HUES6 (cell line): Measurements from ENCODE around the gene CDH8.

ENCODE experiments used
- H3K27ac ChIP-seq: 2 replicates; pipeline ENCODE4 v1.7.0; 2013; ENCODE audit warnings: low read depth, mild to moderate bottlenecking, low read length, inconsistent platforms
- H3K27me3 ChIP-seq: 2 replicates; pipeline ENCODE4 v1.6.1; 2013; ENCODE audit warnings: low read length; ENCODE audit not compliant: control insufficient read depth, insufficient read depth
- H3K36me3 ChIP-seq: 2 replicates; pipeline ENCODE4 v1.6.1; 2013; ENCODE audit warnings: low read length; ENCODE audit not compliant: control insufficient read depth, insufficient read depth
- H3K4me1 ChIP-seq: 2 replicates; pipeline ENCODE4 v1.6.1; 2013; ENCODE audit warnings: low read length; ENCODE audit not compliant: control insufficient read depth, insufficient read depth
- H3K4me3 ChIP-seq: 2 replicates; pipeline ENCODE4 v1.5.1; 2013; ENCODE audit warnings: low read depth, low read length
- H3K9ac ChIP-seq: one replicate; pipeline ENCODE4 v1.6.1; 2013; ENCODE audit warnings: mild to moderate bottlenecking, low read length
- H3K9me3 ChIP-seq: 2 replicates; pipeline ENCODE4 v1.6.1; 2013; ENCODE audit warnings: low read depth, low read length; ENCODE audit not compliant: control insufficient read depth, insufficient read depth

Gene CDH8

GRCh38 chr16:61969077-61969382, 67.2 kb downstream of the CDH8 start:
- no peak overlapping the region for H3K27ac ChIP-seq
- H3K36me3 ChIP-seq, result no peaks in the 10 kb centered on the region
- peaks cover 3% of the 10 kb centered on the region; the same call in 1 of the 2 replicates for H3K9me3 ChIP-seq

GRCh38 chr16:61968242-61969076, 67.8 kb downstream of the CDH8 start:
- no peak overlapping the region for H3K4me3 ChIP-seq
- peaks cover 3% of the 10 kb centered on the region; the same call in 1 of the 2 replicates for H3K9me3 ChIP-seq
- no peak overlapping the region for H3K27ac ChIP-seq
- peaks cover 23% of the 10 kb centered on the region for H3K4me1 ChIP-seq
- H3K27me3 ChIP-seq, result no peaks in the 10 kb centered on the region
- H3K9ac ChIP-seq, result no peak overlapping the region
- no peaks in the 10 kb centered on the region for H3K36me3 ChIP-seq

More at GRCh38 chr16:61969077-61969382, 67.2 kb downstream of the CDH8 start:
- H3K9ac ChIP-seq, result no peak overlapping the region
- peaks cover 23% of the 10 kb centered on the region for H3K4me1 ChIP-seq
- no peaks in the 10 kb centered on the region for H3K27me3 ChIP-seq
- no peak overlapping the region for H3K4me3 ChIP-seq

- Histone ChIP-seq H3K4me3 (no peak overlapping the region), H3K9me3 (no peaks in the 10 kb centered on the region), H3K27ac (no peak overlapping the region), H3K9ac (no peak overlapping the region), H3K4me1 (peaks cover 24% of the 10 kb centered on the region), H3K36me3 (no peaks in the 10 kb centered on the region), H3K27me3 (no peaks in the 10 kb centered on the region)
These were observed 79.0 kb downstream of the CDH8 start for GRCh38 chr16:61957075-61957855.

- Histone ChIP-seq H3K27me3 (no peaks in the 10 kb centered on the region), H3K36me3 (no peaks in the 10 kb centered on the region), H3K27ac (no peak overlapping the region), H3K4me1 (peaks cover 22% of the 10 kb centered on the region), H3K4me3 (no peak overlapping the region), H3K9ac (no peak overlapping the region), H3K9me3 (0 out of 2 replicates have a peak, but pooled peaks cover 3% of the 10 kb centered on the region)
These were observed 83.4 kb downstream of the CDH8 start for GRCh38 chr16:61952841-61953240.

DNA sequence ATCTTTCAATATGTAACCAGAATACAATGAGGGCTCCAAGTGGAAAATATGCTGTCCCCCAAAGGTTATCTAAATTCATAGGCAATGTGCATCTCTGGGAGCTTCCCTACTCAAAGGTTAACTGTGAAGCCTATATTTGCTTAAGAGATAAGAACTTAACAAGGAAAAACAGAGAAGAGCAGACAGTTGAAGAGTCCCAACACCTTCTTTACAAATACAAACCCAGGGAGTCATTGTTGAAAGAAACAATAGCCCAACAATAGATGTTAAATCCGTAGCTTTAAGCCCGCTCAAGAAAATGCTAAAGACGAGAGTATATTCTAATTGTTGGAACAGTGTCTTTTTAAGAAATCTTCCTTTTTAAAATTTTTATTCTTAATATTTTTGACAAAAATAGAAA, 87.8 kb downstream of the CDH8 start:
- no peak overlapping the region for H3K9ac ChIP-seq
- H3K36me3 ChIP-seq, result no peaks in the 10 kb centered on the region
- no peak overlapping the region for H3K27ac ChIP-seq
- 0 out of 2 replicates have a peak, but pooled peaks cover 3% of the 10 kb centered on the region for H3K9me3 ChIP-seq
- H3K4me1 ChIP-seq, result peaks cover 9% of the 10 kb centered on the region; the same call in 1 of the 2 replicates
- no peaks in the 10 kb centered on the region for H3K27me3 ChIP-seq
- H3K4me3 ChIP-seq, result no peak overlapping the region

DNA sequence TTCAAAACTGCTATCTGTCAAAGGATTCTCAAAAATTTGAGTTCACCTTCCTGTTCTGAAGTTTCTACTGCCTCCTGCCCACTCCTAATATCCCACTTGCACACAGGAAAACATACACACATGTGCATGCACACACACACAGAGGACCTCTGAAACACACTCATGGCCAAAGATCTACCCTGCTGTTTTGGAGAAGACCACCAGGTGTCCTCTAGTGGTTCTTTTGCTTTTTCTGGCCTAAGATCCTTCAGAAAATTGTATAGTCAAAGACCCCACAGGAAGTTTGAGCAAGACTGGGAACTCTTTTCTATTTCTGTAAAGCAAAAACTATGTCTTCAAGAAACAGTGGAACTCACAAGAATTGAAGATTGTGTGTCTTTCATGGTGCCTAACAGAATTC, 90.2 kb downstream of the CDH8 start:
- H3K27me3 ChIP-seq, result no peaks in the 10 kb centered on the region
- H3K4me1 ChIP-seq, result peaks cover 9% of the 10 kb centered on the region; the same call in 1 of the 2 replicates
- no peaks in the 10 kb centered on the region for H3K36me3 ChIP-seq
- H3K9me3 ChIP-seq, result 0 out of 2 replicates have a peak, but pooled peaks cover 3% of the 10 kb centered on the region
- no peak overlapping the region for H3K27ac ChIP-seq
- no peak overlapping the region for H3K4me3 ChIP-seq
- H3K9ac ChIP-seq, result no peak overlapping the region

DNA sequence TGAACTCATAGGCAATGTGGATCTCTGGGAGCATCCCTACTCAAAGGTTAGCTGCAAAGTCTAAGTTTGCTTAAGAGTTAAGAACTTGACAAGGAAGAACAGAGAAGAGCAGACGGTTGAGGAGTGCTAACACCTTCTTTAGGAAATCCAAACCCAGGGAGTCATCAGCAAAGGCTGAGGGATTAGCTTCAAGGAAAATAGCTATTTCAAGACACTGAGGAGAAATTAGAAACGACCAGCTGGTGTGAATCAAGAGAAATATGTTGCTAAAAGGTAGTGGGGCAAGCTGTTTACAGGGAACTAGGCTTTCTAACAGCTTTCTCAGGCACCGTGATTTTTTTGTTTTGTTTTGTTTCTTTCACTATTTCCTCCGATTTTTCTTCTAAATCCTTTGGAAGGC, 90.7 kb downstream of the CDH8 start:
- Histone ChIP-seq H3K27ac (no peak overlapping the region), H3K27me3 (no peaks in the 10 kb centered on the region), H3K36me3 (no peaks in the 10 kb centered on the region), H3K9ac (no peak overlapping the region), H3K4me3 (no peak overlapping the region), H3K4me1 (peaks cover 9% of the 10 kb centered on the region; the same call in 1 of the 2 replicates), H3K9me3 (0 out of 2 replicates have a peak, but pooled peaks cover 3% of the 10 kb centered on the region)

DNA sequence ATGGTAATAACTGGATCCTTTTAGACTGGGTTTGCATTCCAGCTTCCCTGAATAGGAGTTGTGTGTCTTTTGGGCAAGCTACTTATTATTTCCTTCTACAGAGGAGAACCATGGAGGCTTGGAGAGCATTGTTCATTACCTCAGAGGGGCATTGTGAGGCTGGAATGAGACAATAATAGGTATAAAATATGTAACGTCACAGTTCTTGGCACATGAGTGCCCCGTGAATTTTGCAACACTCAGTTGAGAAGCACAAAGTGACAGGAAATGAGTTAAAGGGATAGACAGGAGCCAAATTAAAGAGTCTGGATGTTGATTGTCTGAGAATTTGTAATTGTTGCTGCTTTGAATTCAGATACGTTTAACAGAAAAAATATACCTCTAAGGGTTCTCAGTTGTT, 92.2 kb downstream of the CDH8 start:
- 0 out of 2 replicates have a peak, but pooled peaks cover 1% of the 10 kb centered on the region for H3K9me3 ChIP-seq
- no peaks in the 10 kb centered on the region for H3K27me3 ChIP-seq
- no peak overlapping the region for H3K4me3 ChIP-seq
- H3K9ac ChIP-seq, result no peak overlapping the region
- H3K4me1 ChIP-seq, result peaks cover 9% of the 10 kb centered on the region; the same call in 1 of the 2 replicates
- no peak overlapping the region for H3K27ac ChIP-seq
- no peaks in the 10 kb centered on the region for H3K36me3 ChIP-seq

DNA sequence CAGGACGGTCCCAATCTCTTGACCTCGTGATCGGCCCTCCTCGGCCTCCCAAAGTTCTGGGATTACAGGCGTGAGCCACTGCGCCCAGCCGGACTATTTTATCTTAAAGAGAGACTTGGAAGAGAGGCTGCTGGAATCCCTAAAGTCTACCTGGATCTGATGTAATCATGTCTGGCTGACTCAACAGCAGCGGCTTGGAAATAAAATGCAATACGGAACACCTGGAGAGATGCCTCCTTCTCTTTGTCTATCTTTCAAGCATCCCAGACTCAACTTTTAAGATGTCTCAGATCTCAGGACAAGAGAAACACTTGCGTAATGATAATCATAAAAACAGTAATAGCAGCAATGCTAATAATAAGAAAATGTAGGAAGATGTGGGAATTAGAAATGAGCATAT, 95.6 kb downstream of the CDH8 start:
- H3K9me3 ChIP-seq, result no peaks in the 10 kb centered on the region
- H3K9ac ChIP-seq, result no peak overlapping the region
- no peak overlapping the region for H3K27ac ChIP-seq
- H3K36me3 ChIP-seq, result no peaks in the 10 kb centered on the region
- peaks cover 2% of the 10 kb centered on the region; the same call in 1 of the 2 replicates for H3K4me1 ChIP-seq
- no peaks in the 10 kb centered on the region for H3K27me3 ChIP-seq
- no peak overlapping the region for H3K4me3 ChIP-seq

DNA sequence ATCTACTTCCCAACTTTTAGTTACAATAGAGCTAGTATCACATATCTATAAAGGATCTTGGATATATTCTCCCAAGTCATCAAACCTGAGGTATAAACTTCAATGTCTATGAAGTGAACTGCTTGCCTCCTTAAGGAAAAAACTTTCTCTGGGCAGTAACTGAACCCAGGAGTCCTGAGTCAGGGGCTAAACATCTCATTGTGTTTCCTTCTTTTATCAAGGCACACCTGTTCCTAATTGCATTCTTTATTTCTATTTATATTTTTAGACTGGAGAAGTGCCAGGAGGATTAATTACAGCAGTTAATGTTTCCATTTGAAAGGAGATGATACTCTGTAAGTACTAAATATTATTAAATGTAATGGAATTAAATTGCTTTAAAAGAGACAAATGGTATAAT, 98.6 kb downstream of the CDH8 start:
- Histone ChIP-seq H3K36me3 (no peaks in the 10 kb centered on the region), H3K27ac (no peak overlapping the region), H3K9ac (no peak overlapping the region), H3K4me3 (no peak overlapping the region), H3K4me1 (peaks cover 9% of the 10 kb centered on the region; the same call in 1 of the 2 replicates), H3K27me3 (no peaks in the 10 kb centered on the region), H3K9me3 (no peaks in the 10 kb centered on the region)

- H3K4me3 ChIP-seq, result no peak overlapping the region
- H3K9ac ChIP-seq, result no peak overlapping the region
- peaks cover 9% of the 10 kb centered on the region; the same call in 1 of the 2 replicates for H3K4me1 ChIP-seq
- H3K27me3 ChIP-seq, result no peaks in the 10 kb centered on the region
- no peaks in the 10 kb centered on the region for H3K36me3 ChIP-seq
- no peaks in the 10 kb centered on the region for H3K9me3 ChIP-seq
- no peak overlapping the region for H3K27ac ChIP-seq
These were observed 99.7 kb downstream of the CDH8 start for GRCh38 chr16:61936522-61936921.
